Suprapubic skin (tissue), 4 donors: ENCODE measurements around the gene SRD5A2. TPM values are rescaled to one million over a fixed set of nuclear protein-coding genes. Genes with fewer than 3 reads are reported as not detected.

Experiments used
- DNase-seq, 2 donors: peaks; one replicate each; pipeline ENCODE4 v3.0.0-alpha.2; 2019; ENCODE audit warnings: low spot score in 2 of 2
- H3K27ac ChIP-seq: fragments of 200-600 bp; sonication (generic); one replicate; pipeline ENCODE4 v1.5.1; 2019
- H3K27me3 ChIP-seq: fragments of 200-600 bp; sonication (generic); one replicate; pipeline ENCODE4 v1.5.1; 2019
- H3K36me3 ChIP-seq: fragments of 200-600 bp; sonication (generic); one replicate; pipeline ENCODE4 v1.5.1; 2019
- H3K4me1 ChIP-seq: fragments of 200-600 bp; sonication (generic); one replicate; pipeline ENCODE4 v1.5.1; 2019
- H3K4me3 ChIP-seq: fragments of 200-600 bp; sonication (generic); one replicate; pipeline ENCODE4 v1.5.1; 2019; ENCODE audit warnings: mild to moderate bottlenecking
- H3K9me3 ChIP-seq: fragments of 200-600 bp; sonication (generic); one replicate; pipeline ENCODE4 v1.5.1; 2019
- CTCF ChIP-seq, 2 donors: fragments of 200-600 bp in 1 of 2; fragments of 450-650 bp in 1 of 2; sonication (generic) in 1 of 2; IDR thresholded peaks; one replicate each; pipeline ENCODE4 v1.5.1; 2016 to 2019; ENCODE audit warnings: antibody characterized with exemption in 2 of 2, mild to moderate bottlenecking in 1 of 2, moderate library complexity in 1 of 2
- EP300 ChIP-seq: sonication (generic); formaldehyde crosslinking; IDR thresholded peaks from one replicate; pipeline ENCODE4 v1.6.1; 2017; ENCODE audit warnings: antibody characterized with exemption
- POLR2A ChIP-seq, 2 donors: fragments of 450-650 bp; IDR thresholded peaks; one replicate each; pipeline ENCODE4 v1.6.1; 2017; ENCODE audit warnings: antibody characterized with exemption in 2 of 2, mild to moderate bottlenecking in 2 of 2, moderate library complexity in 2 of 2
- POLR2AphosphoS5 ChIP-seq, 3 donors: sonication (generic); formaldehyde crosslinking; IDR thresholded peaks; one replicate each; pipeline ENCODE4 v1.6.1; 2017; ENCODE audit warnings: antibody characterized with exemption in 3 of 3
- WGBS: methylation state at CpG from one replicate; pipeline ENCODE4 v1.1.5; 2018; 5-methylcytosine and 5-hydroxymethylcytosine counted together
- total RNA-seq, 4 donors: library from RNA; depleted of rRNA; stranded (reverse); fragments of >200 nt; gene quantifications; one replicate each; pipeline ENCODE4 v1.1.0, GENCODE V29; 2016

SRD5A2 gene
- total RNA-seq, 4 donors from 2014 or later = not detected

- H3K27ac ChIP-seq = no peak overlapping the region
- no peaks in the 10 kb centered on the region for H3K27me3 ChIP-seq
- WGBS = 23% methylated on average over 1 of the region's 1 CpG
- no peaks in the 10 kb centered on the region for H3K36me3 ChIP-seq
- no peaks in the 10 kb centered on the region for H3K4me1 ChIP-seq
- DNase-seq = no peak
- TF ChIP-seq POLR2A (IDR thresholded peaks at IDR 0.05) (no peak), EP300 (no peak), POLR2AphosphoS5 (IDR thresholded peaks at IDR 0.05) (no peak), CTCF (IDR thresholded peaks at IDR 0.05) (no peak)
- no peaks in the 10 kb centered on the region for H3K9me3 ChIP-seq
- H3K4me3 ChIP-seq = no peak overlapping the region
Measured at GRCh38 chr2:31563273-31563839, 17.4 kb downstream of the SRD5A2 start.

- no peaks in the 10 kb centered on the region for H3K36me3 ChIP-seq
- H3K9me3 ChIP-seq = no peaks in the 10 kb centered on the region
- H3K4me1 ChIP-seq = no peaks in the 10 kb centered on the region
- no peak for TF ChIP-seq EP300
- no peak for TF ChIP-seq POLR2AphosphoS5 (IDR thresholded peaks at IDR 0.05)
- TF ChIP-seq POLR2A (IDR thresholded peaks at IDR 0.05) = no peak
- TF ChIP-seq CTCF (IDR thresholded peaks at IDR 0.05) = no peak
- no peaks in the 10 kb centered on the region for H3K27me3 ChIP-seq
- H3K4me3 ChIP-seq = no peak overlapping the region
- WGBS = 4% methylated on average over 1 of the region's 1 CpG
- H3K27ac ChIP-seq = no peak overlapping the region
- no peak for DNase-seq
Measured at GRCh38 chr2:31561823-31562222, 18.9 kb downstream of the SRD5A2 start.

GRCh38 chr2:31558401-31559295 lies 22.1 kb downstream of the SRD5A2 start:
- Histone ChIP-seq H3K36me3 (no peaks in the 10 kb centered on the region), H3K27ac (peak overlapping the region; percentile 46), H3K9me3 (peaks cover 11% of the 10 kb centered on the region), H3K4me1 (no peaks in the 10 kb centered on the region), H3K4me3 (no peak overlapping the region), H3K27me3 (no peaks in the 10 kb centered on the region)
- TF ChIP-seq POLR2AphosphoS5 (IDR thresholded peaks at IDR 0.05) (peak in 1 of 3 donors; percentile 67), CTCF (IDR thresholded peaks at IDR 0.05) (no peak)
- DNase-seq = peak; percentile 73 to 77
- 58% methylated on average over 7 of the region's 7 CpGs for WGBS

- H3K4me3 ChIP-seq = no peak overlapping the region
- H3K27me3 ChIP-seq = no peaks in the 10 kb centered on the region
- H3K36me3 ChIP-seq = no peaks in the 10 kb centered on the region
- no peak for DNase-seq
- no peak overlapping the region for H3K27ac ChIP-seq
- H3K9me3 ChIP-seq = peaks cover 27% of the 10 kb centered on the region
- TF ChIP-seq CTCF (IDR thresholded peaks at IDR 0.05) (no peak), POLR2A (IDR thresholded peaks at IDR 0.05) (no peak)
- H3K4me1 ChIP-seq = no peaks in the 10 kb centered on the region
Measured at GRCh38 chr2:31556940-31557339, 23.8 kb downstream of the SRD5A2 start.

- Histone ChIP-seq H3K4me1 (no peaks in the 10 kb centered on the region), H3K36me3 (no peaks in the 10 kb centered on the region), H3K27ac (no peak overlapping the region), H3K27me3 (no peaks in the 10 kb centered on the region), H3K4me3 (no peak overlapping the region), H3K9me3 (peaks cover 27% of the 10 kb centered on the region)
- 78% methylated on average over 3 of the region's 3 CpGs for WGBS
- no peak for DNase-seq
- TF ChIP-seq CTCF (IDR thresholded peaks at IDR 0.05) (no peak), POLR2AphosphoS5 (IDR thresholded peaks at IDR 0.05) (no peak), EP300 (no peak), POLR2A (IDR thresholded peaks at IDR 0.05) (no peak)
Measured at GRCh38 chr2:31555967-31556706, 24.6 kb downstream of the SRD5A2 start.
